Medulla oblongata (tissue), 1 donor: ENCODE measurements around the gene PERM1.

Source experiments
- DNase-seq: peaks from one replicate; pipeline ENCODE4 v3.0.0-alpha.2; 2015; ENCODE audit errors: extremely low spot score

PERM1 gene

DNA sequence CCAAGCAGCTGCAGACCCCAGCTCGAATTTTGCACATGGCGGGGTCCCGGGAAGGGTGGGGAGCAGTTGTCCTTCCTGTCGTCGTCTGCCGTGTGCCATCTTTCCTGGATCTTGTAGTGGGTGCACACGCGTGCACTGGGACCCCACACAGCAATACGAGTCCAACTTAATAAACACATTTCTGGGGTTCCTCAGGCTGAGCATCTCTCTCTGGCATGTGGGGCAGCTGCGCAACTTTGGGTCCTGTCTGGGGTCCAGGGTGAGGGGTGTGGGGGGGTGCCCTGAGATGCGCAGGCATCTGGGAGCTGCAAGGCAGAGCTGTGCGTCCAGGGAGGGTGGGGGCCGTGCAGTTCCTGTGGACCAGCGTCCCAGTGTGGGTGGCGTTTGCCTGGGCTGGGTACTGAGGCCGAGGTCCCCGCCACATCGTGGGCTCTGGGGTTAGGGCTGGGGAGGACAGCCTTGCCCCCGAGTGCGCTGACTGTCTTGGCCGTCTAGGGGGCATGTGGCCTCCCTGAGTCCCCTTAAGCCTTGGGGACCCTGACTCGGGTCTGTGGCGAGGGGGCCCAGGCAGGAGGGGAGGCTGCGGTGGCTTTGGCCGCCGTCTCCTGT lies 16.3 kb downstream of the PERM1 start:
- DNase-seq, result no peak

DNA sequence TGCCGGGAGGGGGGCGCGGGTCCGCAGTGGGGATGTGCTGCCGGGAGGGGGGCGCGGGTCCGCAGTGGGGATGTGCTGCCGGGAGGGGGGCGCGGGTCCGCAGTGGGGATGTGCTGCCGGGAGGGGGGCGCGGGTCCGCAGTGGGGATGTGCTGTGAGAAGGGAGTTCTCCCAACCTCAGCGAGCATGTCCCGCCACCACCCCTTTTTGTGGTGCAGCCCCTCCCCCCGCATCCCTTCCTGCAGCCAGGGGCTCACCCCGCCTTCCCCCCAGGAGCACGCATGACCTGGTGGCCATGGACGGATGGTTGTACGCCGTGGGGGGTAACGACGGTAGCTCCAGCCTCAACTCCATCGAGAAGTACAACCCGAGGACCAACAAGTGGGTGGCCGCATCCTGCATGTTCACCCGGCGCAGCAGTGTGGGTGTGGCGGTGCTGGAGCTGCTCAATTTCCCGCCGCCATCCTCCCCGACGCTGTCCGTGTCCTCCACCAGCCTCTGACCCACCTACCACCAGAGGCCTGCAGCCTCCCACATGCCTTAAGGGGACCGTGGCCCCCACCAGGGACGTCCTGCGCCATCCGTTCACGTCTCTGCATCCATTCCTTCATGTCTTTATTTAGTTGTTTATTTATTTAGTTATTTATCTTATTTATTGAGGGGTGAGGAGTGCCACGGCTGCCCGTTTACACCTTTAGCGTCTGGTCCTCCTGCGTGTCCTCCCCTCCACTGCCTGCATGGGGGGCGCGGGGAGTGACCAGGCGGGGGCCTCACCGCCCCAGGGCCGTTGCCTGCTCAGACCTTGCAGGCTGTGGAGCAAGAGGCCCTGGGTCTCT lies 17.0 kb downstream of the PERM1 start:
- DNase-seq, result no peak

DNA sequence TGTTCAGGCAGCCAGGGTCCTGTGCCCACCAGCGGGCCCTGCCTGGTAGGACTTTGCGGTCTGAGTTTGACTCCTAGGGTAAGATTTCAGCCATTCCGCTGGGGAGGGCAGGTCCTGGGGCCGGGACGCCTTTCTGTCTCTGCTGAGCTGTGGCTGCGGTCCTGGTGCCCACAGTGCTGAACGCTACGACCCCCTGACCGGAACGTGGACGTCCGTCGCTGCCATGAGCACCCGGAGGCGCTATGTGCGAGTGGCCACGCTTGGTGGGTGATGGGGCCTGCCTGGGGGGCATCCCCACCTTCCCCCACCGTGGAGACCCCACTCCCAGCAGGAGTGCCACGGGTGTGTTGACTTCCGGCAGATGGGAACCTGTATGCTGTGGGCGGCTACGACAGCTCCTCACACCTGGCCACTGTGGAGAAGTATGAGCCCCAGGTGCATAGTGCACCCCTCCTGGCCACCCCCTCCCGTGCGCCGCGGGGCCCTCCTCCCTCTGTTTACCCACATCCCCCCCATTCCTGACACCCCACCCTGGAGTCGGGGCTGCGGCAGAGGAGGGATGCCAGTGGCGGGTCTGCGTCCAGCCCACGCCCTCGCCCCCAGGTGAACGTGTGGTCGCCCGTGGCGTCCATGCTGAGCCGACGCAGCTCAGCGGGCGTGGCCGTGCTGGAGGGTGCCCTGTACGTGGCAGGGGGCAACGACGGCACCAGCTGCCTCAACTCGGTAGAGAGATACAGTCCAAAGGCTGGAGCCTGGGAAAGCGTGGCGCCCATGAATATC lies 18.0 kb downstream of the PERM1 start:
- DNase-seq, result no peak

DNA sequence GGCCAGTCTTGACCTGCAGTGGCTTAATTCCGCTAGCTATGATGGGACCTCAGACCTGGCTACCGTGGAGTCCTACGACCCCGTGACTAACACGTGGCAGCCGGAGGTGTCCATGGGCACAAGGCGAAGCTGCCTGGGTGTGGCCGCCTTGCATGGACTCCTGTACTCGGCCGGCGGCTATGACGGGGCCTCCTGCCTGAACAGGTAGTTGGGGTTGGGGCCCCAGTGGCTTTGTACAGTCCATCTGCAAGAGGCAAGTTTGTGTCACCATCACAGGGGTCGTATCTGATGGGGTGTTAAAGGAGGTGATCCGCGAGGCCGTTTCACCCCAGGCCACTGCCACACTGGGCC lies 18.6 kb downstream of the PERM1 start:
- DNase-seq, result no peak

DNA sequence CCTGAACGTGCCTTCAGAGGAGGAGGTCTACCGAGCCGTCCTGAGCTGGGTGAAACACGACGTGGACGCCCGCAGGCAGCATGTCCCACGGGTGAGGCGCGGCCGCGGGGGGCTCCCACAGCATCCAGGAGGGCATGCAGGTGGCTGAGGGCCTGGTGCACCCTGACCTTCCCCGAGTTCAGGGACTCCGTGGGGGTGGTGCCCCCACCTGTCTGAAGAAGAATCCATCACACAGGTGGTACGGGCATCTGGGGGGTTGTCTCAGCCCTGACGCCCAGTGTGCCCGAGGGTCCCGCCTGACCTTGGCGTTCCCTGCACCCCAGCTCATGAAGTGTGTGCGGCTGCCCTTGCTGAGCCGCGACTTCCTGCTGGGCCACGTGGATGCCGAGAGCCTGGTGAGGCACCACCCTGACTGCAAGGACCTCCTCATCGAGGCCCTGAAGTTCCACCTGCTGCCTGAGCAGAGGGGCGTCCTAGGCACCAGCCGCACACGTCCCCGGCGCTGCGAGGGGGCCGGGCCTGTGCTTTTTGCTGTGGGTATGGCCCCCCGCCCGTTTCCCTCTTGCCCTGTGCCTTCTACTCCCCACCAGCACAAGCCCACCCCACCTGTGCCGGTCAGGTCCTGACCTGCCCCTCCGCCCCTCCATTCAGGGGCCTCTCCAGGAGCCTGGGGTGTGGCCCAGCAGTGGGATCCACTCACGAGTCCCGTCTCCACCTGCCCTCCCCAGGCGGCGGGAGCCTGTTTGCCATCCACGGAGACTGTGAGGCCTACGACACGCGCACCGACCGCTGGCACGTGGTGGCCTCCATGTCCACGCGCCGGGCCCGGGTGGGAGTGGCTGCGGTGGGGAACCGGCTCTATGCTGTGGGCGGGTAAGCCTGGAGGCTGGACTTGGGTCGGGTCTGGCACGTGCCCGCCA lies 19.3 kb downstream of the PERM1 start:
- DNase-seq, result no peak

DNA sequence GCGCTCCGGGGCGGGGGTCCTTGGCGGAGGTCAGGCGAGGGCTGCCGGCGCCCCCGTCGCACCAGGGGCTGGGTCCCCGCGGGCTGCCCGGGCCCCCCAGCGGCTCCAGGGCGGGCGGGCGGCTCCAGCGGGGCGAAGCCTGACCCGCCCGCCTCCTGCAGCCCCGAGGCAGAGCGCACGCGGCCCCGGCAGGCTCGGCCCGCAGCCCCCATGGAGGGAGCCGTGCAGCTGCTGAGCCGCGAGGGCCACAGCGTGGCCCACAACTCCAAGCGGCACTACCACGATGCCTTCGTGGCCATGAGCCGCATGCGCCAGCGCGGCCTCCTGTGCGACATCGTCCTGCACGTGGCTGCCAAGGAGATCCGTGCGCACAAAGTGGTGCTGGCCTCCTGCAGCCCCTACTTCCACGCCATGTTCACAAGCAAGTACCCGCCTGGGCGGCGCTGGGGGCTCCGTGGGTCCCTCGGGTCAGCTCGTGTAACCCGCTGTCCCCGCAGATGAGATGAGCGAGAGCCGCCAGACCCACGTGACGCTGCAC lies 20.7 kb downstream of the PERM1 start:
- DNase-seq, result no peak

DNA sequence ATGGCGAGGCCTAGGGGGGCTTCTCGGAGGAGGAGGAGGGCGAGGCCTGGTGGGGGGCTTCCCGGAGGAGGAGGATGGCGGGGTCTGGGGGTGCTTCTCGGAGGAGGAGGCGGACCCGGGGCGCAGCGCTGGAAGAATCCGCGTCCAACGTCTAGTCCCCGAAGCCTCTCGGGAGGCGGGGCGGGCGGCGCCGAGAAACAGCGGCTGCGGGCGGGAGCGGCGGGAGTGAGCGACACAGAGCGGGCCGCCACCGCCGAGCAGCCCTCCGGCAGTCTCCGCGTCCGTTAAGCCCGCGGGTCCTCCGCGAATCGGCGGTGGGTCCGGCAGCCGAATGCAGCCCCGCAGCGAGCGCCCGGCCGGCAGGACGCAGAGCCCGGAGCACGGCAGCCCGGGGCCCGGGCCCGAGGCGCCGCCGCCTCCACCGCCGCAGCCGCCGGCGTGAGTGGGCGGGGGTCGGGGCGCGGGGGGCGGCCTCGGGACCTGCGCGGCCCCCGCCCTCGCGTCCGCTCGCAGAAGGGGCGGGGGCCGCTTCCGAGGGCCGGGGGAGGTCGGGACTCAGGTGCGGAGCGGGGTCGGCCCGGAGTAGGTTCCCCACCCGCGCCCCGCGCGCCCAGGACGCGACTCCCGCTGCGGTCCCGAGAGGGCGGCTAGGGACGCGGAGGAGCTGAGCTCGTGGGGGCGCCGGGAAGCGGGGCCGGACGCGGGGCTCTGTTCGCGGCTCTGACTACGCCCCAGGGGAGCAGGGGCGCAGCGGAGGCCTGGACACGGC lies 21.3 kb downstream of the PERM1 start, which contains the start of gene KLHL17:
KLHL17 (plus strand) TSS at position 222 of the 769 bp plus-strand sequence; CDS start at position 332, 110 bp downstream.
- peak; percentile 57 for DNase-seq

DNA sequence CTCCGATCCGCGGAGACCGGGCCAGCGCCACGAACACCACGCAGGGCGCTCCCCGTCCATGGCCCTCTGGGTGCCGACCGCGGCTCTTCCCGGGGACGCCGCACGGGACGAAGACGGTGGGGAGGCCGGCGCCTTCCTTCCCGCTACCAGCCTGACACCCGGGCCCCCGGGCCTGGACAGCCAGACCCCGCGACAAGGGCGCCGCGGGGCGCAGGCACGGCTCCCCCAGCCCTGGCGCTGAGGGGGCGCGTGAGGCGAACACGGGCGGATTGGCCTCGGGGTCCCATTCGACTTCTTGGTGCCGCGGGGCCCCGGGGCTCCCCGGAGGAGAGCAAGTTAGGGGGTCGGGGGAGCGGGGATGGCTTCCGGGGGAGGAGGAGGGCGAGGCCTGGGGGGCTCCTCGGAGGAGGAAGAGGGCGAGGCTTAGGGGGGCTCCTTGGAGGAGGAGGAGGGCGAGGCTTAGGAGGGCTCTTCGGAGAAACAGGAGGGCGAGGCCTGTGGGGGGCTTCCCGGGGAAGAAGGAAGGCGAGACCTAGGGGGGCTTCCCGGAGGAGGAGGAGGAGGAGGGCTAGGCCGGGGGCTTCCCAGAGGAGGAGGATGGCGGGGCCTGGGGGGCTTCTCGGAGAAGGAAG lies 22.0 kb downstream of the PERM1 start:
- no peak for DNase-seq

DNA sequence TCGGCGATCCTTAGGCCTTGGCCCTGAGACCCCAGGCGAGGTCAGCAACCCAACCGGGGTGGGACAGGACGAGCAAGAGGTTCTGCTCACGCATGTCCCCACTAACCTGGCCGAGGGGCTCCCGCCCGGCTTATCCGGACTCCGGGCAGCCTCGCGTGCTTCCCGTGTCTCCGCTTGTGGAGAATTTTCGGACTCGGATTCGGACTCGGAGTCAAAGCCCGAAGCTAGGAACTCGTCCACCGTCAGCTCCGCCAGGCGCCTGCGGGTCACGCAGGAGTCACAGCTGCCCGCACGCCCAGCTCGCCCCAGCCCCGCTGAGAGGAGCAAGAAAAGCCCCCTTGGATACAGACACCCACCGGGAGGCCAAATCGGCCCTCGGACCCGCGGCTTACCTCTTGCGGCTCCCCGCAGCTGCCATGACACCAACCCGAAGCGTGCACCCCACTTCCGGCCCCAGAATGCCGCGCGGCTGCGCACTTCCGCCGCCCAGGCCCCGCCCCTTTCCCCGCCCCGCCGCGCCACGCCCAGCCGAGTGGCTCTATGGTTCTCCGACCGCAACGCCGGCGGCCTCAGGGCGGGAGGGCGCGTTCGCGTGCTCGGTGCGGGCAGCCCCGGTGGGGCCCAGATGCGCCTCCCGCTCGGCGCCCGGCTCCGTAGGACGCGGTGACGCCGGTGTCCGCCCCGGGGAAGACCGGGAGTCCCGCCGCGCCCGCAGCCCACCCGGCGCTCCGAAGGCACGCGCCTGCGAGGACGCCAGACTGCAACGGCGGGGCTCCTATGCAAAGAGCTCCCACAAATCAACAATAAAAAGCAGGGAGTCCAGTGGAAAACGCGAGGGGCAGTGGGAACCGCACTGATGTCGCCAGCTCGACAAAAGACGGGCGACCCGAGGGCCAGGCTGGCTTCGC lies 22.8 kb downstream of the PERM1 start, which contains the start of gene NOC2L:
NOC2L (minus strand) TSS at position 434 of the 908 bp plus-strand sequence; CDS start at position 418, 16 bp downstream.
- peak; percentile 87 for DNase-seq

DNA sequence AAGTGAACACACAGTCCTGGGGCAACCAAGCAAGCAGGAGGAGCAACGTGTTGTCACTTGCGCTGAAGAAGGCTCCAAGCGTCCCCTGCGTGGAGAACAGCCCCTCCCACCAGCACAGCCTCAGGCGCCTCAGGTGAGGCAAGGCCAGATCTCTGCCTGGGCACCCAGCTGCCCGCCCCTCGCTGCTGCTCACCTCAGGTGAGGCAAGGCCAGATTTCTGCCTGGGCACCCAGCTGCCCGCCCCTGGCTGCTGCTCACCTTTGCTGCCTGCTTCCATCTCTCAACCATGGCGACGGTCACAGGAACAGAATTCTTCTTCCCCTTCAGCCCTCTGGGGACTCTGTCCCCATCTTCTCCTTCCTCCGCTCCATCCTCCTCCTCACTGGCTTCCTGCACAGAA lies 25.3 kb downstream of the PERM1 start:
- DNase-seq, result no peak

DNA sequence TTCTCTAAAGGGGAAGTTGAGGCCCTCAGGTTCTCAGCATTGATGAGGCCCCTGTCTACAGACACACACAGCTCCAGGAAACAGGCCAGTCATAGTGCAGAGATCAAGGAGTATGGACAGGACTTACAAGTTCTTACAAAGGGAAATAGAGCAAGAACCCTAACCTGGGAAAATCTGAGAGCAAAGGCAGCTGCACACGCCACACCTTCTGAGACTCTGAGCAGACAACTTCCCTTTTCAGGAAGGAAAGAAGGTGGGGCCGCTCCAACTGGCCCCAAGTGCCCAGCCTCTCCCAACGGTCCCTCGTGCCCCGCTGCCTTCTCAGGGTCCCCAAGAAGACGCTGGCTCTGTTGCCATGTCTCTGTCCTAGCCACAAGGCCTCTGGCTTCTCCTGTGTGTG lies 26.4 kb downstream of the PERM1 start:
- no peak for DNase-seq

DNA sequence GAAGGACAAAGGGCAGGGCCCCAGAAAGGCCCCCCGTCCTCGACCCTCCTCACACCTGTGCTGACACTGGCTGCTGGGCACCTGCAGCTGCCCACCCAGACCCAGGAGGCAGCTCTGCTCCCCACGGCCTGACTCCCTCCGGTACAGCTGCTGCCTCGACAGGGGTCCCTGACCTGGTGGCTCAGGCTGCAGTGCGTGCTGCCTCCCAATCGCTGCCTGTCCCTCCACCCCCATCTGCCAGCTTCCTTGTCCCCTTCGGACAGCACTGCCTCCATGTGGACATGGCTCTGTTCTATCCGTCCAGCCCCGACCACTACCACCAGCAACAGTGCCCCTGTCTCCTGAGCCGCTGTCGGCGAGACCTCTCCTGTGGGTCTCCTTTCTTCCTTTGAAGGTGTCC lies 27.0 kb downstream of the PERM1 start:
- DNase-seq, result no peak

DNA sequence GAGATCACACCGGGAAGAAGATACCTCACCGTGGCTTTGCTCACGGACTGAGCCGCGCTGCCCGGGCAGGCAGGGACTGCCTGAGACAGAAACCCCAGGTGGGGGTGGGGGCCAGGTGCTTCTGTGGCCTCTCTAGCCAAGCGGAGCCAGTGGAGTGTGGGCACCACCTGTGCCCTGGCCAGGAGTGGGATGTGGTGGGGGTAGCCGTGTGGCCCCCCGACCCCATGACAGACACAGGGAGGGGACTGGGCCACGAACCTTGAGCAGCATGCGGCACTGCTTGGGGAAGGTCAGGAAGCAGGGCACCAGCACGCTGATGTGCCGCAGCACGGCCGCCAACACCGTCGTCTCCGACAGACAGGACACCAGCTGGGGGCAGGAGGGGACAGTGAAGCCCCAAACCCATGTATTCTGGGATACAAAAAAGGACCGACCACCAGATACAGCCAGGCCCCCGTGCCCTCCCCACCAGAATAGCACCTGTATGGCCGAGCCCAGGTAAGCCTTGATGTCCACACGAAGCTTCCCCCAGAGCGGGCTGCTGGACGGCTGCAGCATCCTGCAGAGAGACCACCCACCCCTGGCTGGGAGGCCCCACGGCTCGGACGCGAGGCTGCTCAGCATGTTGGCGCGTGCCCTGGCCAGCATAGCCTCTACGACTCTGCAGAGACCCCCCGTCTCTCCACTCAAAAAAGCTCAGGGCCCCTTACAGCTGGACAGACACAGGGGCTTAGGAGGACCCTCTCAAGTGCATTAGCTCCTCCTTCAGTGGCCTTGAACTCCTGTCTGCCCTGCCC lies 28.2 kb downstream of the PERM1 start:
- no peak for DNase-seq

DNA sequence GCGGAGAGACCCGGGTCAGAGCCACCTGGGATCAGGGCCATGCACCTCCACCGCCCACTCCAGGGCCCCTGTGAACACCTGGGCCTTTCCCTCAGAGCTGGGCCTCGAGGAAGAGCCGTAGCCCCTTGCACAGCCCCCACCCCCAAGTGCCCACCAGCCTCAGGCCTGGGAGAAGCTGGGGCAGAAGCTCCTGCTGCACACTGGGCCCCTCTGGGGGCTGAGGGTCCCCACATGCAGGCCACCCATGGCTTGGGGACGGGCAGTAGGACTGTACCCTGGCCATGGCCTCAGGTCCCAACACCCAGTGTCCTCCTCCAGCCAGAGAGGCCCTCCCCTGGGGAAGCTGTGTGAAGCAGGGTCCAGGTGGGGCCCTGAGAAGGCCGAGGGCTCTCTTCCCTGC lies 29.3 kb downstream of the PERM1 start:
- no peak for DNase-seq

DNA sequence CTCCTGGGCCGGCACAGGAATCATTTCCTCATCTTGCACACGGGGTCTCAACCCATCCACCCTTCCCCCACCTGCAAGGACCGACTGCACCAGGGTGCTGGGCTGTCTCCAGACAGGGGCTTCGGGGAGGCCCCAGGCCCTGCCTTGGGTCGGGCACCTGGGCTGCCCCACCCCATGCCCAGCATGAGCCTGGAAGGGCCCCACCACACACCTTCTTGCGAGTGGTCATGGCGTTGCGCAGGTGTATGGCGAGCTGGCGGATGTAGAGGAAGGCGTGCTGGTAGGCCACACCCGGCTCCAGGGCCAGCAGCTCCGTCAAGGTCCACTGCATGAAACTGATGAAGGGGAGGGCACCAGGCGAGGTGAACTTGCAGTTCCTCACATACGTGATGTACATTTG lies 29.7 kb downstream of the PERM1 start:
- DNase-seq, result no peak

DNA sequence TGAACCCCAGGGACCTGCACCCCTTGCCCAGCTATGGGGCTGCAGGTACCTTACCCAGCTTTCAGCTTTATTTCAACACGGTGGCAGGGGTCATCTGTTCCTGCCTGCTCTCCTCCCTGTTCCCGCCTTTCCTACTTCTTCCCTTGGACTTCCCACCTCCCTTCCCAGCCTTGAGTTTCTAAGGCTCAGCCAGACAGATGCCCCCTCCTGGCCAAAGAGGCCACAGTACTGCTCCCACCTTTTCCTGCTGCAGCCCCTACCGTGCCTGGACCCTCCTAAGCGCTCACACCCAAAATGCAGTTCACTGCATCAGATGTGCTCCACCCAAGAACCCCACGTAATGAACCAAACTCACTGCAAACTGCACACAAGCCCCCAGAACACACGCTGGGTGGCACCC lies 30.5 kb downstream of the PERM1 start:
- no peak for DNase-seq

DNA sequence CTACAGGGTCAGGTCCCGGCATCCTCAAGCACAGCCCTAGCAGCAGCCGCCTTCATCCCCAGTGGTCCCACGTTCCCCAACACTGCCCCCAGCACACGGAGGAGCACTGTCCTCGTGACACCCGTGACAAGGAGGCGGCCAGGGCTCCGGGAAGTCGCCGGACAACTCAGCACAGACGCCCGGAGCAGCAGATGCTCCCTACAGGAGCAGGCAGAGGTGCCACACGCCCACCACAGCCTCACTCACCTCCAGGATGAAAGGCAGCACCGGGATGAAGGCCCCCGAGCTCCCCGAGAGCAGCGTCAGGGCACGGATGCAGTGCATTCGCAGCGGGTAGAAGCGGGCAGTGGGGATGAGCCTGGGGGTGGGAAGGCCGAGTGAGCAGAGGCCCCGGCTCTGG lies 31.0 kb downstream of the PERM1 start:
- DNase-seq, result no peak

DNA sequence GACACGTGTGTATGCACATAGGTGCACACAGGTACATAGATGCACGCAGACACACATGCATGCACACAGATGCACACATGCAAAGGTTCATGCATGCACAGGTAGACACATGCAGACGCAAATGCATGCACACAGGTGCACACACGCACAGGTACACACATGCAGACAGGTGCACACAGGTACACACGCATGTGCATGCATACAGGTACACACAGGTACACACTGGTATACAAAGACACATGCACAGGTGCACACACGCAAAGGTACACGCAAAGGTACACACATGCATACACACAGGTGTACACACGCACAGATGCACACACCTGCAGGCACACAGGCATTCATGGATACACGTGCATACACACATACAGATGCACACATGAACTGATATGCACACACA lies 31.6 kb downstream of the PERM1 start:
- no peak for DNase-seq
